Medulla oblongata (tissue), 1 donor: ENCODE data around the gene BHLHA15.
A peak's percentile ranks its signal among the peaks of the same experiment; 100 is the strongest.

Experiments used
- DNase-seq: peaks from one replicate; pipeline ENCODE4 v3.0.0-alpha.2; 2015; ENCODE audit errors: extremely low spot score

BHLHA15 gene

DNA sequence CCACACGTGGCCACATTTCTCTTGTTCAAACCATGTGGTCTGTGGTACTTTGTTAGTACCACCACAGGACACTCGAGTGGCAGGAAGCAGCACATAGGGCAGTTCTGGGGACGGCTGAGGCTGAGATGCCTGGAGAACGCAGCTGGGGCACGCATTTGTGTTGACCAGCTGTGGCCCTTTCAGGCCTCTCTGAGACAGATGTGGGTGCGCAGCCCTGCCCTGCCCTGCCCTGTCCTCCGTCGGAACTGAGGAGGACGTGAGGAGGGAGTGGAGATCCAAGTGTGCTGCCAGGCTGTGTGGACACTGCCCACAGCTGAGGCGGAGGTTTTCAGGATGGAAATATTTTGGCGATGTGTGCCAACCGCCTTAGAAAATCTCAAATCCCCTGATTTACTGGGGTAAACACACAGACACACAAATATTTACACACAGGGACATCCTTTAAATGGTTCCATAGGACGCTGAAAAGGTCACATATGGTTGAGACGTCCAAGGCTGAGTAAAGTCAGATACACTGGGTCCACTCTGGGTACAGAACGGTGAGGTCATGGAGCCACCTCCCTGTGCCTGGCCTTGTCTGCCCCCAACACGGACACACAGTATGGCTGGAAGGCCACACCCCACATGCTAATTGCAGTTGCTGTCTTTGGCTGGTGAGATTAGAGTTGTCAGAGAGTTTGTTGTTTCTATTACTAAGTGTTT is 14.8 kb downstream of the BHLHA15 start:
- DNase-seq, result no peak

DNA sequence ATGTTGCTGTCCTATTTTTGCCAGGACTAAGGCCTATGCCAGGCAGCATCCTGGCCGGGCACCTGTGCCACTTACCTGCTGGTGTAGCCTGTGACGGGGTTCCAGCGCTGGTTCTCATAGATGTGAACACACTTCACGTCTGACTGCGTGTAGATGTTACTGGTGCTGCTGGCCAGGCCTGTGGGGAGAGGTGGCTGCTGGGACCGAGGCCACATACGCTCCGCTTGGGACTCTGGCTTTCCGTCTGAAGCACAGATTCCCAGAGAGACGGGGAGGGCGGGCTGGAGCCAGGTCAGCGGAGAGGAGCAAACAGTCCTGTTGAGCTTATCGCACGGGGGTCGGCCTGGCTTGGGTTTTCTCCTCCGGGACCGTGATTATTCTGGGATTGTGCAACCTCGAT is 16.7 kb downstream of the BHLHA15 start:
- DNase-seq, result no peak

DNA sequence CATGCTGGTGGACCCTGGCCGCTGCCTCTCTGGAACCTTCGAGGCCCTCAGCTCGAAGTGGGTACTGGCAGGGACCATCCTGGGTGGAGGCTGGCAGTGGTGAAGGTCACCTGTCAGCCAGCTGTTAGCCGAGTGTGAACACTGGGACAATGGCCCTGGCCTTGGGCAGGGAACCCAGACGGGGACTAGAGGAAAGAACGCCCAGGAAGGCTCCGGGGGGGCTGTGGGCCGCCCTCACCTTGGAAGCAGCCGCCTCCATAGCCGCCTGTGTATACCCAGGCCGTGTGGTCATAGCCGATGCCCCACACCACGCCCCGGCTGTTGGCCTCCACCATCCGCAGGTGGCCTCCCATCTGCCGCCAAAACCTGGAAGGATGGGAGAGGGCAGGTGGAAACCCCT is 17.6 kb downstream of the BHLHA15 start:
- DNase-seq, result no peak

DNA sequence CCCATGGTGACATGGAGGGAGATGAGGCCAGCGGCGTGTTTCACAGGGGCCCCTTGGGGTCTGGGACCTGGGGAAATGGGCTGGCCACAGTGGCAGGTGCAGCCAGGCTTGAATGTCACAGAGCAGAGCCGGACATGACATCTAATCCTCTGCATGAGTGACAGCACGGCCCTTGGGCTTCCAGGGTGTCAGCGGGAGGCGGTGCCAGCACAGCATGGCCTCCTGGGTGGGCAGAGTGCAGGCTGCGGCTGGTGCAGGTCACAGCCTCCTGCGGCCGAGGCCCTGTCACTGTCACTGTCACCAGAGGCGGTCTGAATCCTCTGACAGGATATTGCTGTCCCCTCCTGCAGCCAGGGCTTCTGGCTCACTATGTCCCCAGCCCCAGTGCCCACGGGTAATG is 18.2 kb downstream of the BHLHA15 start:
- DNase-seq, result no peak

DNA sequence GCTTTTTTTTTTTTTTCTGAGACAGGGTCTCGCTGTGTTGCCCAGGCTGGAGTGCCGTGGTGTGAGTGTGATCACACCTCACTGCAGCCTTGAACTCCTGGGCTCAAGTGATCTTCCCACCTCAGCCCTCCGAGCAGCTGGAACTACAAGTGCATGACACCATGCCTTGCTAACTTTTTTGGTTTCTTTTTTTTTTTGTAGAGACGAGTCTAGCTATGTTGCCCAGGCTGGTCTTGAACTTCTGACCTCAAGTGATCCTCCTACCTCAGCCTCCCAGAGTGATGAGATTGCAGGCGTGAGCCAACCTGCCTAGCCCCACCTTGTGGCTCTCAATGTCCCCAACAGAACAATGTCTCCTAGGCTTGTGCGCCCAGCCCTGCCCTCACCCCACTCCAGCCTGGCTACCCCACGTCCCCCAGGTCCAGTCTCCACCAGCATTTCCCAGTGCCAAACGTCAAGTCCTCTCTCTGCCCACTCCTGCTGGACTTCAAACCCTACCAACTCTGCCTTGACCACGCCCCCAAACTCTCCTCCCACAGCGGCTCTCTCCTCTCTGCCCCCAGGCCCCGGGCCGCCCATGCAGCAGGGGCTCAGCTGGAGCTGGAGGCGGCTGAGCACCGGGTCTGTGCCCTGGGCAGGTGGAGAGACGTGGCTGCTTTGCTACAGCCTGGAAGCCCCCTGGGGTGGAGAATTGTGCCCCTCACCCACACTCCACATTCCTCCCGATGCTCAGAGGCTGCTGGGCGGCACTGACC is 18.9 kb downstream of the BHLHA15 start:
- no peak for DNase-seq

DNA sequence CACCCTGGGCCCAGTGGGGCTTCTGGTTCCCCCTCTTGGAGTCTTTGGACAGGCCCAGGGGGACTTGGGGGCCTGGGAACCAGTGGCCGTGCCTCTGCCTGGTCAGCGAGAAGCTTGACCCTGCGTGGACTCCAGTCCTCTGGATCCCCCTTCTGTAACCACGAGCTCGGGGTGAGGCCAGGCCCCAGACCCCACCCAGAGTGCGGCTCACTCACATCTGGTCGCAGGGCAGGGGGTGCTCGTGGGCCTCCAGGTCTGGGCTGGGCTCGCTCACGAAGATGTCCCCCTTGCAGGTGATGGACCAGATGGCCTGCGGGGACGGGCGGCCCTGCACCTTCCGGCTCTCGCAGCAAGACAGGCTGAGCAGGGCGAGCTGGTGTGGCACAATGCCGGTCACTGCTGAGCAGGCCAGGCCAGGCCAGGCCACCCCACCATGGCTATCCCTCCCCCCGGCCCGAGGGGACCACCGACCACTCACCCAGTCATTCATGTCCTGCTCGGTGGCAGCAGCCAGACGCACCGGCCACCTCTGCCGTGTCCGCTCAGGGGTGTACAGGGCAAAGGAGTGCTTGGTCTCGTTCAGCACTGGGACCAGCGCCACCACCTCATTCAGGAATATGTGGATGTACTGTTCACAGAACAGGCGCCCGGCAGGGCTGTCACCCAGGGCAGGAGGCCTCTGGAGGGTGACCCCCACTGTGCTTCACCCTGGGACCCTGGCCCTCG is 19.7 kb downstream of the BHLHA15 start:
- no peak for DNase-seq

DNA sequence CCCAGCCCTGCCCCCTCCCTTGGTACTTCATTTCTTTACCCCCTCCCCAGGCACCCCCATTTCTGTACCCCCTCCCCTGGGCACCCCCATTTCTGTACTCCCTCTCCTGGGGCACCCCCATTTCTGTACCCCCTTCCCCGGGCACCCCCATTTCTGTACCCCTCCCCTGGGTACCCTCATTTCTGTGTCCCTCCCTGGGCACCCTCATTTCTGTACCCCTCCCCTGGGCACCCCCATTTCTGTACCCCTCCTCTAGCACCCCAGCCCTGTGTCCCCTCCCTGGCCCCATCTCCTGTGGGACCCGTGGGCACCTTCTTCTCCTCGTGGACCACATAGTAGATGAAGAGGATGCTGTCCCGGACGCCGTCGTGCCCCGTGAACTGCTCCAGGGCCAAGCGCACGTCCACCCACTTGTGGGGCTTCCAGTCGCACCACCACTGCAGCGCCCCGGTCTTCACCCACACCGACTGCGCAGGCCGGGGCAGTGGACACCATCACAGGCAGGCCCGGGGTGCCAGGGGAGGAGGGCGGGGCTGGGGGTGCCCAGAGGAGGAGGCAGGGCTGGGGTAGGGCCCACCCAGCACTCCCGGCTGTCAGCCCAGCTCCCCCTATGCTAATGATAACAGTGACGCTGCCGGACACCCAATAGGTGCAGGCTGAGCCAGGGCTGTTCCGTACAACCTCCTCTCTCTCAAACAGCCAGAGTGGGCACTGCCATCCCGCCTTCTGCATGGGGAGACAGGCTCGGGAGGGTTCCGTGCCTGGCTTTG is 20.4 kb downstream of the BHLHA15 start:
- no peak for DNase-seq

DNA sequence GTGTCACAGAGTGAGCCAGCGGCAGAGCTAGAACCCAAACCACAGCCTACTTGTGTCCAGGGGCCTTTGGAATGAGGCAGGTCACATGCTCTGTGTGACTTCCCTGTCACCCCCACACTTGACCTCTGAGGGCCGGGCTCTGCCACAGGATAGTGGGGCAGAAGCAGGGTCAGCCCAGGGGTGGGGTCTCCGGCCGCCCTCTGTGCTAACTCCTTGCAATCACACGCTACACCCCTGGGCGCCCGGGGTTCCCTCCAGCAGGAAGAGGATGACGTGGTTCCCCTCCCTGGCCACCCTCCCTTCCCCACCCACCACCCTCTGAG is 21.0 kb downstream of the BHLHA15 start:
- DNase-seq, result no peak

DNA sequence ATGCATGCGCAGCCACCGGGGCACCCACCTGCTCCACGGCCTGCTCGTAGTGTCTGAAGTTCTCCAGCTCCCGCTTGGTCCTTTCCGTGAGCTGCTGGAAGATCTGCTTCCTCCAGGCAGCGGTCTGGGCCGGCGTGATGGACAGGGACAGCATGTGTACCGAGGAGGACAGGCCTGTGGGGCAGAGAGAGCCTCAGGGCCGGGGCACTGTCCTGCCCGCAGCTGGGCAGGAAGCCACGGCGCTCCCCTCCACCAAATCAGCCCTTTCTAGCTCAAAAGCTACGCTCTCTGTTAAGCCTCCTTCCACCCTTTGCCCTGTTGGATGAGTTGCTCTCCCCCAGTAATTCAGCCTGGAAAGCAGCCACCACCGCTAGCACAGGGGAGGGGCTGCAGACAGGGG is 21.6 kb downstream of the BHLHA15 start:
- no peak for DNase-seq

DNA sequence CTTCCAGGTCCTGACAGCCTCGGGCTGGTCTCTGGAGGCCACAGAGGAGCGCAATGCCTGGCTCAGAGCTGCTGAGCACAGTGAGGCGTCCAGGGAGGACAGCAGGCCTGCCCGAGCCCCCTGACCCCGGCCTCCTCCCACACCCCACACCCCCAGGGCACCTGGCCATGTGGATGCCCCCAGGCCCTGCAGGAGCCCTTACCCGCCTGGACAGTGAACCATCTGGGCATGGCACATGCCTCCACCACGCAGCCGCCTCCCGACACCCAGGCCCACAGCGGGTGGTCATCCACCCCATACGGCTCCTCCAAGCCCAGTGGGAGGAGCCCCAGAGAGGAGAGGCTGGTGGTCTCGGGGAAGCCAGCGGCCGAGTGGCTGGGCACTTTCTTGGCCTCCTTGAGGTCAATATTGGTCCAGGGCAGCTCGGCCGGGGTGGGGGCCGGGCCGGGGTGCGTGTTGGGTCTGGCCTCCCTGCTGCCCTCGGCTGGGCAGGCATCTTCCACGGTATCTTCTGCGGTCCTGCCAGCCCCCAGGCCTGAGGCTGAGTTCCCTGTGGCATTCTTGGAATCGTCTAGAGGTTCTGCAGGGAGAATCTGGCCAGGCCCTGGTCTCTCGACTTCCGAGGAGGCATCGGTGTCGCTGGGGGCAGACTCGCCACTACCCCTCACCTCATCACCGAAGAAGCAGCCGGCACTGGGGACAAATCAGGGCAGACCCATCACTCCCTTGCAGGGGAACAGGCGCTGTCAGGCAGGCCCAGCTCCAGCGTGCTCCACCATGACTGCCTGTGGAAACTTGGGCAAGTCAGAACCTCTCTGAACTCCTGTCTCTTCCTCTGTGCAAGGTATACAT is 22.2 kb downstream of the BHLHA15 start:
- no peak for DNase-seq

DNA sequence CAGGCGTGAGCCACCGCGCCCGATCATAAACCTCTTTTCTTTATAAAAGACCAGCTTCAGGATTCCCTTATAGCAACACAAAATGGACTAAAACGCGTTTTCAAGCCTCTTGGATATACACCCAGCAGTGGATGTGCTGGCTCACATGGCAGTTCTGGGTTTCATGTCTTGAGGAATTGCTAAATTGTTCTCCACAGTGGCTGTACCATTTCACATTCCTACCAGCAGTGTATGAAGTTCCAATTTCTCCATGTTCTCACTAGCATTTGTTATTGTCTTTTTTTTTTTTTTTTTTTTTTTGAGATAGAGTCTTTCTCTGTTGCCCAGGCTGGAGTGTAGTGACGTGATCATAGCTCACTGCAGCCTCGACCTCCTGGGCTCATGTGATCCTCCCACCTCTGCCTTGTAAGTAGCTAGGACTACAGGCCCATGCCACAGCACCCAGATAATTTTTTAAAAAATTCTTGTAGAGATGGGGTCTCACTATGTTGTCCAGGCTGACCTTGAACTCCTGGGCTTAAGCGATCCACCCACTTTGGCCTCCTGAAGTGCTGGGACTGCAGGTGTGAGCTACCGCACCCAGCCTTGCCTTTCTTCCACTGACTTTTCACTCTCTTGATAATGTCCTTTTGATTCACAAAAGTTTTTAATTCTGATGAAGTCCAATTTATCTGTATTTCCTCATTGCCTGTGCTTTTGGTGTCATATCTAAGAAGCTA is 23.3 kb downstream of the BHLHA15 start:
- no peak for DNase-seq

DNA sequence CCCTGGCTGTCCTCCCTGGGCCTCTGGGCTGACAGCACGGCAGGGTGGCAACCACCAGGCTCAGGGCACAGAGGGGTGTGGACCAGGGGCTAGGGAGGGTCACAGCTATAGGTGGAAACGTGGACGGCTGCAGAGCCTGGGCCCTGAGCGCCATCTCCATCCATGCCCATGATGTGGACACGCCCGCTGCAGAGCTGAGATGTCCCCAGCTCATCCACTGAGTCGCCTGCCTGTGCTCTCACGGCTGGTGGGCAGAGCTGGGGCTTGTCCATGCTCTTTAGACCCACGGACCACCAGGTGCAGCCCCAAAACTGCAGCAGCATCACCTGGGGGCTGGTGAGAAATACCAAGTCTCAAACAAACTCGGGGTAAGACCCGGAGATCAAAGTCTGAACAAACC is 24.7 kb downstream of the BHLHA15 start:
- DNase-seq, result no peak

DNA sequence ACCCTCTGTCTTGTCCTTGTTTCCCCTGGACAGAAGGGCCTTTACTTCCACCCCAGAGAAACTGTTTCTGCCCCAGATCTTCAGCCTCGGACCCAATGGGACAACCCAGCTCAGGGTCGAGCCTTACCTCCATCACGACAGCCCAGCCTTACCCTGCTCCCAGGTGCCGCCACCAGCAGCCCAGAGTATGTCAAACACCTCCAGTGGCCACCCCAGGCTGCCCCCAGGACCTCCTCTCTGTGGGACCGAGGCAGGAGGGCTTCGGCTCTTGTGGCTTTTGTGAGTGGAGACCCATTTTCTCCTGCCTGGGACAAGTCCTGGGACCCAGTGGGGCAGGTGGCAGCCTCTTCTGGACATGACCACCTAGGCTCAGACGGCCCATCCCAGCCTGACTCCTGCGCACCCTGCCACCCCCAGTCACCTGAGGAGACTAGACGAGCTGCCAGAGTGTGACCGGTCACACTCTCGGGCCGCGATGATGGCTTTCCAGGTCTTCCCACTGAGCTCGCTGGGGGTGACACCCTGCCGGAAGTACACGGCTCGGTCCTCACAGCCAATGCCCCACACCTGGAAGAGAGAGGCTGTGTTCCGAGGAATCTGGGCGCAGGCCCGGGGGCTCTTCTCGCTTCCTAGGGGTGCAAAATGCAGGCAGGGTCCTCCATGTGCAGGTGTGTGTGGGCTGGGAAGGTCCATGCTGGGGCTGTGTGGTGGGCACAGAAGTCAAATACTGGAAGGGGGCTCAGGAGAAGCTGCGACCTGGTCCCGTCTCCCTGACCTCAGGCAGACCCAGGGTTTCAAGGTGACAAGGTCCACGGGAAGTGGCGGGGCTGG is 25.3 kb downstream of the BHLHA15 start:
- DNase-seq, result no peak

DNA sequence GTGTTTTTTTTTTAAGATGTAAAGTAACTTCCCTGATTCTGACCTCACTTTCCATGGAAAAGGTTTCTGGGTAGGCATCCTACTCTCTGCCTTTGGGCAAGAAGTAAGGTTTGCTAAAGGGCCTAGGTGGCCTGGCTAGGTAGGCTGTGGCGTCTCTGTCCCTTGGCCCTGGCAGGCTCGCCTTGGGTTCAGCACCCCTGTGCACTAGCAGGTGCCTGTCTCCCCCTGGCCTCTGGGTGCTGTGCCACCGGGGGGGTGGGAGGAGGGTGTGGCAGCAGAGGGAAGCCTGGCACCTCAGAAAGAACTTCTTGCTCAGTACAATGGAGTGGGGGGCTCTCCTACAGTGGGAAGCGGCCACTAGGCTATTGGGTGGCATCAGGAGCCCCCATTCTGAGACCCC is 26.8 kb downstream of the BHLHA15 start:
- DNase-seq, result no peak

DNA sequence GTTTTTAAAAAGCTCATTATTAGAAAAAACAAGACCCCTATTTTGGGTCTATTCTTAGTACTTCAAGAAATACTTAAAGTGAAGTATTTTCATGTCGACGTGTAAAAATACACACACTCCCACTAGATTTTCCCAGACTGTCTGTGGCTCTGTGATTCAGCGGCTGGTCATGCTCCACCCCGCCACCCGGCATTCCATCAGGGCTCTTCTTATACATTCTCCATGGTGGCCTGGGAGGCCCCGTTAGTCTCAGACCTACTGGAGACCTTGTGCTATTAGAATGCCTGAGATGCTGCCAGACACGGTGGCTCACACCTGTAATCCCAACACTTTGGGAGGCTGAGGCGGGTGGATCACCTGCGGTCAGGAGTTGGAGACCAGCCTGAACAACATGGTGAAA is 27.7 kb downstream of the BHLHA15 start:
- no peak for DNase-seq

DNA sequence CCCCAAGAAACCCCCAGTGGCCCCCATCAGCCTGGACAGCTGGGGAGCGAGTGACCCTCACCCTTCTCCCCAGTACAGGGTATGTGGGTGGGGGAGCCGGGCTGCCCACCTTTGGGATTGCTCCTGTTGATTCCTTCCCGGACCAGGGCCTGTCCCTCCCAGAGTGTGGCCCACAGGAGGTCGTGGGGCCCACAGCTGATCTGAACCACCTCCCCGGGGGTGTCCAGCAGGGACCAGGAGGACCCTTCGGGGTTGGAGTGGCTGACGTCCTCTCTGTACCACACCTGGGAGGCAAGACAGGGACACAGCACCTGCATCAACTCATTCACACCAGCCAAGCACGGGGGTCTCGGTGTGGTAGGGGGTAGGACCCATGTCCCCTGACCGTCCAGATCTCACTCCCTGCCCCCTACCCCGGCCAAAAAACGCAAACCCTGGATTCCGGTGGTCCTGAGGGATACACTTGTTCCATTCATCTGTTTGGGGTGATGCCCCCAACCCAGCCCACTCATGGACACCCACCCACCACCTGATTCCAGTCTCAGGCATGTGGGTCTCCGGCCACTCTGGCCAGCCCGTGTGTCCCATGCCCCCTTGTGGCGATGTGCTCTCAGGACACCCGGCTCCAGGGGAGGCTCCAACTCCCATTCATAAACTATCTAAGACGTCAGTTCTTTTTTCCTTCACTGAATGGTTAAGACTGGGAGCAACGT is 29.9 kb downstream of the BHLHA15 start:
- DNase-seq, result peak; percentile 57

DNA sequence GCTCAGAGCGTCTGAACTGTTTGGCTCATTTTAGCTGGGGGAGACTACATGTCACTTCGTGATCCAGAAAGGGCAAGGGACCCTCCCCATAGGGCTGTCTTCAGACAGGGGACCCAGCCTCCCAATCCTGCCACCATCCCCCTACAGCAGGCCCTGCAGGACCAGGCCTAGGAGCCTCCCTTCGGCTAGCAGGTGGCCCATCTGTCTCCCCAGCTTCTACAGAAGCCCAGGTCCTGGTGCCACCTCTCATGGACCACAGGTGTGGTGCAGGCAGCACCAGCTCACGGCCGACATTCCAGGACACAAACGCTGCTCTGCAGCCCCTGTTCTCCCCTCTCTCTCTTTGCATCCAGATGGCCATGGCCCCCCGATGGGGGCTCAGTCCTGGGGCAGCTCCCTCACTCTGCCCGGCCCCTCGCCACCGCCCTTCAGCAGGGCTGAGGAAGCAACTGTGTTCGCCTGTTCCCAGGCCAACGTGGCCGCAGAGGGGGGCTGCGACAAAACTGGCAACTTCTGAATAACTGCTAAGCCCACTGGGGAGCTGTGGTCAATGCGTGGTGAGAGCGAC is 30.5 kb downstream of the BHLHA15 start:
- no peak for DNase-seq

DNA sequence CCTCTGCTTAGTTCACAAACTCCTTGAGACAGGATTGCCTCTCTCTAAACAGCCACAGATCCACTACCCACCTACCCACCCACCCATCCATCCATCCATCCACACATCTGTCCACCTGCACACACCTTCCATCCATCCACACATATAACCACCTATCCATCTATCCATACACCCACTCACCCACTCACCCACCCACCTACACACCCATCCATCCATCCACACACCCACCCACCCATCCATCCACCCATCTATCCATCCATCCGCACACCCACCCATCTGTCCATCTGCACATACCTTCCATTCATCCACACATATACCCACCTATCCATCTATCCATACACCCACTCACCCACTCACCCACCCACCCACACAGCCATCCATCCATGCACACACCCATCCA is 31.1 kb downstream of the BHLHA15 start:
- DNase-seq, result no peak

DNA sequence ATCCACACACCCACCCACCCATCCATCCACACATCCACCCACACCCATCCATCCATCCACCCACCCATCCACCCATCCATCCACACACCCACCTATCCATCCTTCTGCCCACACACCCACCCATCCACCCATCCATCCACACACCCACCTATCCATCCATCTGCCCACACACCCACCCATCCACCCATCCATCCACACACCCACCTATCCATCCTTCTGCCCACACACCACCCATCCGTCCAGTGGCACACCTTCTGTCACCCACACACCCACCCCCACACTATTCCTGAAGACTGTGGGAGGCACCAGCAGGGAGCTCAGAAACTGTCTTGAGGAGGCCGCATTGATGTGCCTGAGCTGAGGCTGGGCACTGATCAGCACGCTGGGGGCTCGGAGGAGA is 31.7 kb downstream of the BHLHA15 start:
- no peak for DNase-seq
